Measurements from ENCODE around the gene SLC12A7. TPM values are rescaled to one million over a fixed set of nuclear protein-coding genes. Genes with fewer than 3 reads are reported as not detected.

The SLC12A7 gene
- total RNA-seq, 2 experiments from 2014 or later: 0.06 TPM; not detected in 1

GRCh38 chr5:1060535-1060981 lies 51.3 kb downstream of the SLC12A7 start:
- Histone ChIP-seq H3K27ac (ENCODE audit: low read depth, low read length, poor library complexity, severe bottlenecking) (no peak overlapping the region), H3K4me1 (ENCODE audit: insufficient read depth, low read length, poor library complexity, severe bottlenecking) (no peaks in the 10 kb centered on the region), H3K9me3 (ENCODE audit: low read length) (no peaks in the 10 kb centered on the region), H3K36me3 (ENCODE audit: insufficient read depth, low read length) (no peaks in the 10 kb centered on the region), H3K4me3 (ENCODE audit: low read depth, low read length, poor library complexity, severe bottlenecking) (no peak overlapping the region), H2AFZ (ENCODE audit: low read length) (no peak overlapping the region), H3K79me2 (ENCODE audit: insufficient read depth, low read depth, low read length) (no peaks in the 10 kb centered on the region), H3K9me2 (ENCODE audit: insufficient read depth, low read length) (no peaks in the 10 kb centered on the region), H4K20me1 (ENCODE audit: insufficient read depth, low read length) (no peaks in the 10 kb centered on the region), H3K4me2 (ENCODE audit: low read length) (no peak overlapping the region)
- no peak for TF ChIP-seq CTCF (conservative IDR thresholded peaks at IDR 0.05; ENCODE audit: low read length)
- no peak for TF ChIP-seq EZH2phosphoT487 (IDR thresholded peaks at IDR 0.05; ENCODE audit: borderline replicate concordance, low read depth, low read length)
- CTCF ChIA-PET (ENCODE audit: unreplicated experiment): no interaction called here
- POLR2A ChIA-PET: no interaction called here
- no peak for DNase-seq (ENCODE audit: low spot score)
- intact Hi-C loops (cut with micrococcal nuclease; ENCODE audit: unreplicated experiment): no loop called here
- no TSS peak for BruUV-seq (replicated peaks)

DNA sequence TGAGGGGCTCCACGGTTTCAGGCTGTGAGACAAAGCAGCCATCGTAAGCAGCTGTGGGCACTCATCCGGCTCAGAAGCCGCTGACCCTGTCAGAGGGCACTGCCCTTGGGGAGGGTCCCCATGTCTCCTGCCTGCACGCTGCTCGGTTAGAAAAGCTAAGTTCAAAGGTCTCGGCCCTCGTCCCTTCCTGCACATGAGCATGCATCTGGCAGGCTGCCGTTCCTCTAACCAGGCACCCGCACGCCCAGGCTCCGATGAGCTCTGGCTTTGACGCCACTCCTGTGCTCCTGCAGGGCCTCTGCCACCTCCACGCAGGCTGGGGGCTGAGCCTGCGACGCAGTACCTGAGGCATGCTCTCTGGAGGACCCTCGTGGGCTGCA lies 52.0 kb downstream of the SLC12A7 start:
- Histone ChIP-seq H4K20me1 (ENCODE audit: insufficient read depth, low read length) (no peaks in the 10 kb centered on the region), H3K36me3 (ENCODE audit: insufficient read depth, low read length) (no peaks in the 10 kb centered on the region), H3K4me3 (ENCODE audit: low read depth, low read length, poor library complexity, severe bottlenecking) (no peak overlapping the region), H2AFZ (ENCODE audit: low read length) (no peak overlapping the region), H3K4me1 (ENCODE audit: insufficient read depth, low read length, poor library complexity, severe bottlenecking) (no peaks in the 10 kb centered on the region), H3K79me2 (ENCODE audit: insufficient read depth, low read depth, low read length) (no peaks in the 10 kb centered on the region), H3K9me3 (ENCODE audit: low read length) (no peaks in the 10 kb centered on the region), H3K4me2 (ENCODE audit: low read length) (no peak overlapping the region), H3K9me2 (ENCODE audit: insufficient read depth, low read length) (no peaks in the 10 kb centered on the region), H3K27ac (ENCODE audit: low read depth, low read length, poor library complexity, severe bottlenecking) (no peak overlapping the region)
- CTCF ChIA-PET (ENCODE audit: unreplicated experiment): no interaction called here
- TF ChIP-seq EZH2phosphoT487 (IDR thresholded peaks at IDR 0.05; ENCODE audit: borderline replicate concordance, low read depth, low read length) (no peak), CTCF (conservative IDR thresholded peaks at IDR 0.05; ENCODE audit: low read length) (no peak)
- intact Hi-C loops (cut with micrococcal nuclease; ENCODE audit: unreplicated experiment): no loop called here
- no peak for DNase-seq (ENCODE audit: low spot score)
- no TSS peak for BruUV-seq (replicated peaks)
- POLR2A ChIA-PET: no interaction called here

GRCh38 chr5:1058988-1059883 lies 52.6 kb downstream of the SLC12A7 start:
- Histone ChIP-seq H4K20me1 (ENCODE audit: insufficient read depth, low read length) (no peaks in the 10 kb centered on the region), H3K9me2 (ENCODE audit: insufficient read depth, low read length) (no peaks in the 10 kb centered on the region), H3K79me2 (ENCODE audit: insufficient read depth, low read depth, low read length) (no peaks in the 10 kb centered on the region), H2AFZ (ENCODE audit: low read length) (no peak overlapping the region), H3K4me3 (ENCODE audit: low read depth, low read length, poor library complexity, severe bottlenecking) (no peak overlapping the region), H3K36me3 (ENCODE audit: insufficient read depth, low read length) (no peaks in the 10 kb centered on the region), H3K27ac (ENCODE audit: low read depth, low read length, poor library complexity, severe bottlenecking) (no peak overlapping the region), H3K4me2 (ENCODE audit: low read length) (no peak overlapping the region), H3K9me3 (ENCODE audit: low read length) (no peaks in the 10 kb centered on the region), H3K4me1 (ENCODE audit: insufficient read depth, low read length, poor library complexity, severe bottlenecking) (no peaks in the 10 kb centered on the region)
- CTCF ChIA-PET (ENCODE audit: unreplicated experiment): no interaction called here
- intact Hi-C loops (cut with micrococcal nuclease; ENCODE audit: unreplicated experiment): no loop called here
- POLR2A ChIA-PET: no interaction called here
- BruUV-seq (replicated peaks): no TSS peak
- TF ChIP-seq CTCF (conservative IDR thresholded peaks at IDR 0.05; ENCODE audit: low read length): no peak
- no peak for TF ChIP-seq EZH2phosphoT487 (IDR thresholded peaks at IDR 0.05; ENCODE audit: borderline replicate concordance, low read depth, low read length)
- DNase-seq (ENCODE audit: low spot score): no peak
